Neural cell (in vitro differentiated cells): Measurements from ENCODE around the gene AGAP2. TPM values are rescaled to one million over a fixed set of nuclear protein-coding genes. Genes with fewer than 3 reads are reported as not detected.

Source experiments
- H2AFZ ChIP-seq: fragments of 200-600, 300-800 bp; sonication (generic), shearing (Covaris generic); 2 replicates; pipeline ENCODE4 v1.6.0; 2014; ENCODE audit warnings: low read depth, mild to moderate bottlenecking, antibody characterized with exemption, low read length, moderate library complexity
- H3F3A ChIP-seq: fragments of 200-600 bp; shearing (Covaris generic); 2 replicates; pipeline ENCODE4 v1.6.1; 2016; ENCODE audit warnings: mild to moderate bottlenecking, moderate library complexity, mixed read lengths, antibody characterized with exemption, low read length; ENCODE audit not compliant: insufficient read depth, poor library complexity, severe bottlenecking
- H3K27ac ChIP-seq: fragments of 200-600, 300-800 bp; sonication (generic), shearing (Covaris generic); 2 replicates; pipeline ENCODE4 v1.5.1; 2014; ENCODE audit warnings: mild to moderate bottlenecking, low read length, moderate library complexity
- H3K27me3 ChIP-seq: fragments of 300-800, 200-600 bp; sonication (generic), shearing (Covaris generic); 2 replicates; pipeline ENCODE4 v1.6.0; 2014; ENCODE audit warnings: mild to moderate bottlenecking, low read depth, low read length, moderate library complexity; ENCODE audit not compliant: insufficient read depth
- H3K36me3 ChIP-seq: fragments of 300-800, 200-600 bp; sonication (generic), shearing (Covaris generic); 2 replicates; pipeline ENCODE4 v1.5.1; 2014; ENCODE audit warnings: mild to moderate bottlenecking, antibody characterized with exemption, low read length, moderate library complexity; ENCODE audit not compliant: insufficient read depth
- H3K4me2 ChIP-seq: fragments of 300-800, 200-600 bp; sonication (generic), shearing (Covaris generic); 2 replicates; pipeline ENCODE4 v1.6.0; 2014; ENCODE audit warnings: mild to moderate bottlenecking, low read length
- H3K4me3 ChIP-seq: fragments of 300-800, 200-600 bp; sonication (generic), shearing (Covaris generic); 2 replicates; pipeline ENCODE4 v1.5.1; 2014; ENCODE audit warnings: mild to moderate bottlenecking, low read length, moderate library complexity
- H3K79me2 ChIP-seq: fragments of 200-600 bp; shearing (Covaris generic); replicated peaks from 2 replicates; pipeline ENCODE4 v1.6.0; 2014; ENCODE audit warnings: mild to moderate bottlenecking, low read length, moderate library complexity; ENCODE audit not compliant: insufficient read depth
- H3K9ac ChIP-seq: fragments of 300-800, 200-600 bp; sonication (generic), shearing (Covaris generic); 2 replicates; pipeline ENCODE4 v1.6.1; 2016; ENCODE audit warnings: mild to moderate bottlenecking, low read length, mixed read lengths
- H3K9me2 ChIP-seq: fragments of 200-600 bp; shearing (Covaris generic); 2 replicates; pipeline ENCODE4 v1.6.1; 2016; ENCODE audit warnings: mild to moderate bottlenecking, low read length, mixed read lengths; ENCODE audit not compliant: insufficient read depth
- H3K9me3 ChIP-seq: fragments of 200-600, 300-800 bp; sonication (generic), shearing (Covaris generic); 2 replicates; pipeline ENCODE4 v1.6.1; 2016; ENCODE audit warnings: mild to moderate bottlenecking, mixed run types, low read length, moderate library complexity, mixed read lengths
- H4K20me1 ChIP-seq: fragments of 200-600 bp; shearing (Covaris generic); 2 replicates; pipeline ENCODE4 v1.6.1; 2016; ENCODE audit warnings: mild to moderate bottlenecking, mixed run types; ENCODE audit not compliant: insufficient read depth
- CTCF ChIP-seq: fragments of 450-650 bp; IDR thresholded peaks from 2 replicates; pipeline ENCODE4 v1.5.1; 2014; ENCODE audit warnings: antibody characterized with exemption, mild to moderate bottlenecking, moderate library complexity; ENCODE audit not compliant: poor library complexity, severe bottlenecking
- EP300 ChIP-seq: fragments of 450-650 bp; conservative IDR thresholded peaks from 2 replicates; pipeline ENCODE4 v1.6.1; 2014; ENCODE audit warnings: antibody characterized with exemption, mild to moderate bottlenecking, moderate library complexity; ENCODE audit not compliant: poor library complexity, severe bottlenecking
- EZH2 ChIP-seq: fragments of 200-600, 300-800 bp; shearing (Covaris generic), sonication (generic); IDR thresholded peaks from 2 replicates; pipeline ENCODE4 v1.6.1; 2014; ENCODE audit warnings: antibody characterized with exemption, low read length, borderline replicate concordance, mild to moderate bottlenecking; ENCODE audit not compliant: insufficient read depth, poor library complexity, severe bottlenecking
- MXI1 ChIP-seq: fragments of 450-650 bp; conservative IDR thresholded peaks from 2 replicates; pipeline ENCODE4 v1.6.1; 2014; ENCODE audit warnings: antibody characterized with exemption, mild to moderate bottlenecking; ENCODE audit not compliant: poor library complexity, severe bottlenecking
- POLR2AphosphoS5 ChIP-seq: IDR thresholded peaks from 2 replicates; pipeline ENCODE4 v1.6.1; 2012
- RAD21 ChIP-seq: fragments of 450-650 bp; conservative IDR thresholded peaks from 2 replicates; pipeline ENCODE4 v1.6.1; 2014; ENCODE audit warnings: antibody characterized with exemption, mild to moderate bottlenecking, moderate library complexity
- REST ChIP-seq: IDR thresholded peaks from 2 replicates; pipeline ENCODE4 v1.6.1; 2012; ENCODE audit warnings: borderline replicate concordance
- SMC3 ChIP-seq: fragments of 450-650 bp; conservative IDR thresholded peaks from 2 replicates; pipeline ENCODE4 v1.6.1; 2014; ENCODE audit warnings: antibody characterized with exemption, mild to moderate bottlenecking, moderate library complexity; ENCODE audit not compliant: poor library complexity
- TAF1 ChIP-seq: IDR thresholded peaks from 2 replicates; pipeline ENCODE4 v1.6.1; 2012; ENCODE audit warnings: low read depth
- polyA plus RNA-seq: library from polyadenylated mRNA; depleted of rRNA; stranded (reverse); fragments of >200 nt; gene quantifications from 2 replicates; pipeline ENCODE4 v1.2.3, GENCODE V29; 2014

Gene AGAP2
- polyA plus RNA-seq, 1 donor from 2014 or later: 19.3 TPM

GRCh38 chr12:57720606-57721595, 17.6 kb downstream of the AGAP2 start:
- H3F3A ChIP-seq: no peaks in the 10 kb centered on the region
- H3K79me2 ChIP-seq: no peaks in the 10 kb centered on the region
- no peaks in the 10 kb centered on the region for H3K36me3 ChIP-seq
- H3K9me3 ChIP-seq: no peaks in the 10 kb centered on the region
- no peak overlapping the region for H2AFZ ChIP-seq
- H3K9ac ChIP-seq: no peak overlapping the region
- TF ChIP-seq RAD21: no peak
- TF ChIP-seq SMC3: no peak
- TF ChIP-seq MXI1: no peak
- TF ChIP-seq CTCF: no peak
- no peak for TF ChIP-seq EP300
- no peak for TF ChIP-seq EZH2
- TF ChIP-seq POLR2AphosphoS5: no peak
- TF ChIP-seq REST: no peak
- no peak for TF ChIP-seq TAF1
- H3K27me3 ChIP-seq: peaks cover 3% of the 10 kb centered on the region
- H3K9me2 ChIP-seq: no peaks in the 10 kb centered on the region
- H3K4me2 ChIP-seq: no peak overlapping the region
- no peaks in the 10 kb centered on the region for H4K20me1 ChIP-seq
- H3K4me3 ChIP-seq: no peak overlapping the region
- H3K27ac ChIP-seq: no peak overlapping the region

- no peaks in the 10 kb centered on the region for H3K9me3 ChIP-seq
- no peaks in the 10 kb centered on the region for H3K79me2 ChIP-seq
- H4K20me1 ChIP-seq: no peaks in the 10 kb centered on the region
- H3K9ac ChIP-seq: no peak overlapping the region
- no peak overlapping the region for H3K4me2 ChIP-seq
- H2AFZ ChIP-seq: no peak overlapping the region
- no peaks in the 10 kb centered on the region for H3K27me3 ChIP-seq
- H3F3A ChIP-seq: no peaks in the 10 kb centered on the region
- no peak overlapping the region for H3K27ac ChIP-seq
- no peaks in the 10 kb centered on the region for H3K9me2 ChIP-seq
- H3K36me3 ChIP-seq: no peaks in the 10 kb centered on the region
- TF ChIP-seq TAF1 (no peak), EP300 (no peak), MXI1 (no peak), POLR2AphosphoS5 (no peak), EZH2 (no peak), SMC3 (no peak), CTCF (no peak), REST (no peak), RAD21 (no peak)
- H3K4me3 ChIP-seq: no peak overlapping the region
Observed at GRCh38 chr12:57719777-57720605, 18.6 kb downstream of the AGAP2 start.
